ENCODE results near the gene KANSL1L.

The KANSL1L gene

GRCh38 chr2:210022824-210023223 is 148.4 kb downstream of the KANSL1L start:
- 0 out of 2 replicates have a peak, but pooled peaks cover 16% of the 10 kb centered on the region for H3F3A ChIP-seq (ENCODE audit: insufficient read depth)
- H2AFZ ChIP-seq (ENCODE audit: low read depth, low read length, severe bottlenecking) = no peak overlapping the region
- no peak overlapping the region for H3K4me2 ChIP-seq (ENCODE audit: low read depth, low read length, poor library complexity, severe bottlenecking)
- H4K20me1 ChIP-seq (ENCODE audit: low read depth, low read length) = no peaks in the 10 kb centered on the region
- H3K9me3 ChIP-seq (ENCODE audit: insufficient read depth, low read length) = no peaks in the 10 kb centered on the region
- H3K4me3 ChIP-seq (ENCODE audit: insufficient read depth, low read length, poor library complexity, severe bottlenecking) = no peak overlapping the region
- no peak overlapping the region for H3K27ac ChIP-seq (ENCODE audit: low read depth, low read length)
- no peak for TF ChIP-seq EZH2phosphoT487 (conservative IDR thresholded peaks at IDR 0.05; ENCODE audit: low read length)
- no peaks in the 10 kb centered on the region for H3K9me2 ChIP-seq (replicated peaks; ENCODE audit: insufficient read depth, low read length)
- H3K36me3 ChIP-seq (ENCODE audit: low read length) = peaks cover 72% of the 10 kb centered on the region
- no peaks in the 10 kb centered on the region for H3K79me2 ChIP-seq (ENCODE audit: insufficient read depth, low read length)
- H3K27me3 ChIP-seq (ENCODE audit: low read length) = no peaks in the 10 kb centered on the region
- H3K9ac ChIP-seq (ENCODE audit: low read length) = no peak overlapping the region

GRCh38 chr2:210020138-210020537 is 151.1 kb downstream of the KANSL1L start:
- no peak overlapping the region for H3K9ac ChIP-seq (ENCODE audit: low read length)
- H3K36me3 ChIP-seq (ENCODE audit: low read length) = peaks cover 86% of the 10 kb centered on the region

GRCh38 chr2:210009896-210010295 is 161.3 kb downstream of the KANSL1L start:
- Histone ChIP-seq H3K9ac (ENCODE audit: low read length) (no peak overlapping the region), H3K9me2 (replicated peaks; ENCODE audit: insufficient read depth, low read length) (no peaks in the 10 kb centered on the region), H3K27me3 (ENCODE audit: low read length) (no peaks in the 10 kb centered on the region), H3K4me3 (ENCODE audit: insufficient read depth, low read length, poor library complexity, severe bottlenecking) (no peak overlapping the region), H4K20me1 (ENCODE audit: low read depth, low read length) (peaks cover 70% of the 10 kb centered on the region), H3K27ac (ENCODE audit: low read depth, low read length) (no peak overlapping the region), H2AFZ (ENCODE audit: low read depth, low read length, severe bottlenecking) (no peak overlapping the region), H3F3A (ENCODE audit: insufficient read depth) (peaks cover 3% of the 10 kb centered on the region; the same call in 1 of the 2 replicates), H3K79me2 (ENCODE audit: insufficient read depth, low read length) (peaks cover 96% of the 10 kb centered on the region), H3K36me3 (ENCODE audit: low read length) (peaks cover 43% of the 10 kb centered on the region; the same call in 1 of the 2 replicates), H3K4me2 (ENCODE audit: low read depth, low read length, poor library complexity, severe bottlenecking) (no peak overlapping the region), H3K9me3 (ENCODE audit: insufficient read depth, low read length) (no peaks in the 10 kb centered on the region)
- TF ChIP-seq EZH2phosphoT487 (conservative IDR thresholded peaks at IDR 0.05; ENCODE audit: low read length) = no peak
- no peak for TF ChIP-seq CTCF (IDR thresholded peaks at IDR 0.05; ENCODE audit: insufficient read depth, low read length, poor library complexity, severe bottlenecking)

More at GRCh38 chr2:210020138-210020537, 151.1 kb downstream of the KANSL1L start:
- Histone ChIP-seq H3K9me3 (ENCODE audit: insufficient read depth, low read length) (no peaks in the 10 kb centered on the region), H3K27me3 (ENCODE audit: low read length) (no peaks in the 10 kb centered on the region), H3K4me3 (ENCODE audit: insufficient read depth, low read length, poor library complexity, severe bottlenecking) (no peak overlapping the region), H2AFZ (ENCODE audit: low read depth, low read length, severe bottlenecking) (no peak overlapping the region), H4K20me1 (ENCODE audit: low read depth, low read length) (peaks cover 5% of the 10 kb centered on the region; the same call in 1 of the 2 replicates), H3K4me2 (ENCODE audit: low read depth, low read length, poor library complexity, severe bottlenecking) (no peak overlapping the region), H3F3A (ENCODE audit: insufficient read depth) (0 out of 2 replicates have a peak, but pooled peaks cover 16% of the 10 kb centered on the region), H3K79me2 (ENCODE audit: insufficient read depth, low read length) (no peaks in the 10 kb centered on the region; the same call in none of the 2 replicates), H3K9me2 (replicated peaks; ENCODE audit: insufficient read depth, low read length) (no peaks in the 10 kb centered on the region), H3K27ac (ENCODE audit: low read depth, low read length) (no peak overlapping the region)
- TF ChIP-seq CTCF (IDR thresholded peaks at IDR 0.05; ENCODE audit: insufficient read depth, low read length, poor library complexity, severe bottlenecking) (no peak), EZH2phosphoT487 (conservative IDR thresholded peaks at IDR 0.05; ENCODE audit: low read length) (no peak)

GRCh38 chr2:210009126-210009525 is 162.1 kb downstream of the KANSL1L start:
- no peak for TF ChIP-seq EZH2phosphoT487 (conservative IDR thresholded peaks at IDR 0.05; ENCODE audit: low read length)
- TF ChIP-seq CTCF (IDR thresholded peaks at IDR 0.05; ENCODE audit: insufficient read depth, low read length, poor library complexity, severe bottlenecking) = no peak
- H3K27me3 ChIP-seq (ENCODE audit: low read length) = no peaks in the 10 kb centered on the region
- H3K9me2 ChIP-seq (replicated peaks; ENCODE audit: insufficient read depth, low read length) = no peaks in the 10 kb centered on the region
- H3K9ac ChIP-seq (ENCODE audit: low read length) = no peak overlapping the region
- no peak overlapping the region for H3K4me3 ChIP-seq (ENCODE audit: insufficient read depth, low read length, poor library complexity, severe bottlenecking)
- no peak overlapping the region for H2AFZ ChIP-seq (ENCODE audit: low read depth, low read length, severe bottlenecking)
- no peak overlapping the region for H3K27ac ChIP-seq (ENCODE audit: low read depth, low read length)
- H3K9me3 ChIP-seq (ENCODE audit: insufficient read depth, low read length) = no peaks in the 10 kb centered on the region
- H3K79me2 ChIP-seq (ENCODE audit: insufficient read depth, low read length) = peaks cover 98% of the 10 kb centered on the region
- H3F3A ChIP-seq (ENCODE audit: insufficient read depth) = peaks cover 3% of the 10 kb centered on the region; the same call in 1 of the 2 replicates
- H3K36me3 ChIP-seq (ENCODE audit: low read length) = peaks cover 39% of the 10 kb centered on the region; the same call in 1 of the 2 replicates
- peaks cover 73% of the 10 kb centered on the region for H4K20me1 ChIP-seq (ENCODE audit: low read depth, low read length)
- no peak overlapping the region for H3K4me2 ChIP-seq (ENCODE audit: low read depth, low read length, poor library complexity, severe bottlenecking)
